Stimulated activated CD4-positive, alpha-beta T cell treated with anti-CD3 and anti-CD28 coated beads, Interleukin-12 subunit alpha, Interleukin-12 subunit beta, amount 100 ng/mL, for 24 hours (primary cell): ENCODE results near the gene FAM210B.
"Not testable (repeated sequence)": the region's sequence is repeated elsewhere in the genome, so short reads cannot be mapped to it uniquely, and the experiment has no call there.

ENCODE experiments used
- DNase-seq, 2 experiments: peaks; one replicate each; pipeline ENCODE4 v3.0.0-alpha.2; 2020; ENCODE audit warnings: low read depth in 2 of 2

The FAM210B gene, protein sequence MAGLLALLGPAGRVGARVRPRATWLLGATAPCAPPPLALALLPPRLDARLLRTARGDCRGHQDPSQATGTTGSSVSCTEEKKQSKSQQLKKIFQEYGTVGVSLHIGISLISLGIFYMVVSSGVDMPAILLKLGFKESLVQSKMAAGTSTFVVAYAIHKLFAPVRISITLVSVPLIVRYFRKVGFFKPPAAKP

DNA sequence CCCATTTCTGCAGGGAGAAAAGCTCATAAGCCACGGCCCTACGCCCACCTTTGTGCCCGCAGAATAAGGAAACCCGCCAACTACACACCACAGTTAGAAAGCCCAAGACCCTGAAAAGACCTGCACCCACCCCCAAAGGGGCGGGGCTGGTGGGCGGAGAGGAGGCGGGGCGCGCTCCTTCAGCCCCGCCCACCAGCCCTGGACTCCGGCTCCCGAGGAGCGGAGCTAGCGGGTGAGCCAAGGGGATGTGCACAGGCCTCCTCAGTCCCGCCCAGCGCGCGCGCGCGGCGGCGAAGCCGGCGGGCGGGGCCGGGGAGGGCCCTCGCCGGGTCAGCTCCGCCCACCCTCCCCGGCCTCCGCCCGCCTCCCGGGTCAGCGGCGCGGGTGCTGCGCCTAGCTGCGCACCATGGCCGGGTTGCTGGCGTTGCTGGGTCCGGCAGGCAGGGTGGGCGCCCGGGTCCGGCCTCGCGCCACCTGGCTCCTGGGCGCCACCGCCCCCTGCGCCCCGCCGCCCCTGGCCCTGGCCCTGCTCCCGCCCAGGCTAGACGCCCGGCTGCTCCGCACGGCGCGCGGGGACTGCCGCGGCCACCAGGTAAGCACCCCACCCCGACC lies at the start of gene FAM210B:
FAM210B (plus strand) TSS at position 375 of the 612 bp plus-strand sequence; CDS start at position 407, 32 bp downstream.
- peak; percentile 69 to 72 for DNase-seq

DNA sequence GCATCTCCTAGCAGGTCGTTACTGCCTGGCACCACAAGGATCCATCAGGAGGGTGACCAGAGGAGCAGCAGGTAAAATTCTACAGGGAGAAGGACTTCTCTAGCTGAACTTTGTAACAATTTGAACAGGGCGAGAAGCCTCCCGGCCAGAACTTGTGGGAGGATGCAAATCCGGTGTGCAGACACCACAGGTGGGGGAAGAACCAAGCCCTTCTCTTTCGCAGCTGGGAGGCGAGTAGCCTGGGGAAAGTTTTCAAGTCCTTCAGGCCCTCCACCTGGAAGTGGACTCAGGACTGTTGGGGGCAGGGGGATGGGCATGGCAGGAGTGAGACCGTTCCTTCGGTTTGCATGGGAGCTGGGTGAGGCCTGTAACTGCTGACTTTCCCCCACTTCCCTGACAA lies 42.7 kb upstream of the FAM210B start:
- DNase-seq = no peak

DNA sequence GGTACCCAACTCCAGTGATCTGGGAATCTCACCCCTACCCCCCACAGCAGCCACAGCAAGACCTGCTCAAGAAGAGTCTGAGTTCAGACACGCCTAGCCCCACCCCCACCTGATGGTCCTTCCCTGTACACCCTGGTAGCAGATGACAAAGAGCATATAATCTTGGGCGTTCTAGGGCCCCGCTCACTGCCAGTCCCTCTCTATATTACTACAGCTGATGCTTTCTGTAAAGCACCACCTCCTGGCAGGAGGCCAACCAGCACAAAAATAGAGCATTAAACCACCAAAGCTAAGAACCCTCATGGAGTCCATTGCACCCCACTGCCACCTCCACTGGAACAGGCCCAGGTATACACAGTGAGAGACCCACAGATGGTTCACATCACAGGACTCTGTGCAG lies 42.3 kb upstream of the FAM210B start:
- DNase-seq = no peak

DNA sequence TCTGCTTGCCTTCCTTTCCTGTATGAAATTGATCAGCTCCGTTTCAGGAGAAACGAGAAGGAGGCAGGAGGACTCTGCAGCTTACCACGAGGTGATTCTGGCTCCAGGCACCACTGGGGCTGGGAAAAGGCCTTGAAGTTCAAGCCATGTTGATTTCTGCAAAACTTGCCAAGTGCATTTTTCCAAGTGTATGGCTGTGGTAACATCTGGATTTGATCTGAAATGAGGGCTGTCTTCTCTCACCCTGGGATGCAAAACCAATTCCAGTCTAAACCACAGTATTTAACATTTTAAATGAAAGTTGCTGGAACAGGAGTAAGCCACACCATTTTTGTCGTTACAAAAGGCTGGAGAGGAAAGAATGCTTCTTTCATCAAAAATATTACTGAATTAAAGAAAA lies 36.1 kb upstream of the FAM210B start:
- DNase-seq = no peak

DNA sequence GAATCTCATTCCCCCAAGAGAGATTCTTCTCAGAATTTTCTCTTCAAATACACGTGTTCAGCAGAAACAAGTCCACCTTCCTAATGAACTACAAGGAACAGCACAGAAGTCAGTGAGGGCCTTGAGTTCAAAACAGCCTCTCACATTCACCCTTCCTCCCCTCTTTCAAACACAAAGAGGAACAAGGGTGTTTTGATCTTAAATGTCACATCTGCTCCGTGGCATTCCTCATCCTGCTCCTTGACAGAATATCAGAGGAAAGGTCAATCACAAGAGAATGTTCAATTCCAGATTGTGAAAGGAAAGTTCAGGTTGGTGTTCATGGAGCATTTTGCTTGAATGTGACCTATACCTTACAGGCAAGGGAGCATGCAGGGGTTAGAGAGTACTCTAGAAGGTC lies 35.6 kb upstream of the FAM210B start:
- DNase-seq = no peak

DNA sequence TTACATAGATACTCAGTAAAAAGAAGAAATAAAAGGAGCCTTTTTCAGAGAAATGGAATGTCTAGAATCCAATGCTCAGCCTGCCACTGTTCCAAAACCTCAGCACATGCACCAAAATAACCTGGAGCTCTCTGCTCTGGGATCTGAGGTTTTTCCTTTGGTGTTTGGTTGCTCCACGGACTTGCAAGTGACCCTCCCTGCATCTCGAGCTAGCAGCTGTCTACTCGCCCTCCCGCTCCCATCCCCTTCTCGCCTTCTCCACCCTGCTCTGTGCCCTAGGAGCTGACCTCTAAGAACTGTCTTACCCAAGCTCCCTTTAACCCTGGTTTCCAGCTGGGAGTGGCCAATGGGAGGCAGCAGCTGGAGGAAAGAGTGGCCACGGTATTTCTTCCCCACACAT lies 35.1 kb upstream of the FAM210B start:
- DNase-seq = no peak

DNA sequence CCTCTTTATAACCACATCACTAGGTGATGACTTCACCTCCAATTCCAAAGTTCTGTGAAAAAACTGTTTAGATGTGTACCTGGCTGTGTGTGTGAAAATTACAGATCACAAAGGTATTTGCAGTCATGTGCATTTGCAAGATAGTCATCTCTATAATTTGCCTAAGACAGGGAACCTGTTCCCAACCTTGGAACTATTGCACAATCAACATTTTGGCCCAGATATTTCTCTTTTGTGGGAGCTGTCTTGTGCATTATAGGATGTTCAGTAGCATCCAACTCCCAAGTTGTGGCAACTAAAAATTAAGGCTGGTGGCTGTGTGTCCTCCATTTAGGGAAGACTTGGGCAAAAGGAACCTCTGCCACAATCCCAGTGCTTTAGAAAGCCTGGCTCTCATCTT lies 34.0 kb upstream of the FAM210B start:
- DNase-seq = no peak

DNA sequence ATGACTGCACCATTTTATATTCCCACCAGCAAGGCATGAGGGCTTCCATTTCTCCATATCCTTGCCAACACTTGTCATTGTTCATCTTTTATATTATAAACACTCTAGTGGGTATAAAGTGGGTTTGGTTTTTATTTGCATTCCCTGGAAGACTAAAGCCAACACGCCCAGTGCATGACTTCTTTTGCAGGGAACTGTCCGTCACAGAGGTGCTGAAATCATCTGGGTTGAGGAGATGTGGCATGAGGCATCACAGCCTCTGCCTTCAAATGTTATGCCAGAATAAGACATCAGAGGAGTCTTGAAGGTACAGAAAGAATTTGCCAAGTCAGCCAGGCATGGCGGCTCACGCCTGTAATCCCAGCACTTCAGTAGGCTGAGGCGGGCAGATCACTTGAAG lies 29.9 kb upstream of the FAM210B start:
- DNase-seq = no peak

DNA sequence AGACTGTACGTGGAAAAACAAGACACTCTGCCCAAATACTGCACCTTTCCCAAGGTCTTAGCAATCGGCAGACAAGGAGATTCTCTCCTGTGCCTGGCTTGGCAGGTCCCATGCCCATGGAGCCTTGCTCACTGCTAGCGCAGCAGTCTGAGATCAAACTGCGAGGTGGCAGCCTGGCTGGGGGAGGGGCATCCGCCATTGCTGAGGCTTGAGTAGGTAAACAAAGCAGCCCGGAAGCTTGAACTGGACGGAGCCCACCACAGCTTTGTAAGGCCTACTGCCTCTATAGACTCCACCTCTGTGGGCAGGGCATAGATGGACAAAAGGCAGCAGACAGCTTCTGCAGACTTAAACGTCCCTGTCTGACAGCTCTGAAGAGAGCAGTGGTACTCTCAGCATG lies 22.1 kb upstream of the FAM210B start:
- DNase-seq = not testable (repeated sequence)

DNA sequence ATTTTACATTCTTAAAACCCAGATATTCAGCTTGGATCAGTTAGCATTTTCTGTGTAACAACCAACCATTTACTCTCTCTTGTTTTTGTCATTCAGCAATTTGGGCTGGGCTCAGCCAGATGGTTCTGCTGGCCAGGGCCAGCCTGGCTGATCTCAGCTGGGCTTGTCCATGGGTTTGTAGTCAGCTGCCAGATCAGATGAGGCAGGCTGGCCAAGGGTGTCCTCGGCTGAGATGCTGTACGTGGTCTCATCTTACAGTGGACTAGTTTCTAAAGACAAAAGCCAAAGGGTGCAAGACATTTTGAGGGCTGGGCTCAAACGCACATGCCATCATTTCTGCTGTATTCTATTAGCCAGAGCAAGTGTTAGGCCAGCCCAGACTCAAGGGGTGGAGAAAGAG lies 16.0 kb upstream of the FAM210B start:
- no peak for DNase-seq

DNA sequence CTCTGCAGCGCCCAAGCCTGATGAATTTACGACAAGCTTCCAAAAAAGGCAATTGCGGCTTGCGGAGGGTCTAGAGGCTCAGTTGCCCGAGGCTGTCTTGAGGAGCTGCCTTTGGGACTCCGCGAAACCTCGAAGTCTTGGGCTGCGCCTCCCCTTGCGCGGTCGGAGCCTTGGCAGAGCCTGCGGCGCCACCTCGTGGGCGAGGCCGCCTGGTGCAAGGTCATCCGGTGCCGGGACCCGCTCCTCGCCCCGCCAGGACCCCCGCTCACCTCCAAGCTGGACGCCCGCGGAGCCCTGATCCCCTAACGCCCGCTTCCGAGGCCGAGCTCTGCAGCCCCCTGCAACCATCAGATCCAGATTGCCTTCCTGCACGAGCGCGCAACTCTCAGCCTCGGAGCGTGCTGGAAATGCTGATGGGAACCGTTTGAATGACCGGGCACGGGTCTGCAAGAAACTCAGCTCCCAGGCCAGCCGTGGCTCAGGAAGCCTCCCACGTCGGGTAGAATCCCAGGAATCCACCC lies 14.9 kb upstream of the FAM210B start:
- peak in 1 of 2 experiments; percentile 43 for DNase-seq

DNA sequence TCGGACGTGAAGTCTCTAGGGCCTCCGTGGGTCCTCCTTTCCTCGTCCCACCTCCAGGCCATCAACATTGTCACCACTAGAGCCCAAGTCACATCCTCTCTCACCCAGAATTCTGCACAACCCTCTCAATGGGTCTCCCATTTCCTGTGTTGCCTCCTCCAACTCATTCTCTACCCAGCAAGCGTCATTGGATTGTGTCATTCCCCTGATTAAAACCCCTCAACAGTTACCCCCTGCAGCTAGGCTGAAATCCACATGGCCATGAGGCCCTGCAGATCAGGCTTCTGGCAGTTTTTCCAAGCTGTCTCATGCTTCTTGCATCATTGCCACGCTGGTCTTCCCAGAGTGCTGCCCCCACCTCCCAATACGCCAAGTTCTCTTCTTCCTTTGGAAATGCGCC lies 12.9 kb upstream of the FAM210B start:
- DNase-seq = no peak

DNA sequence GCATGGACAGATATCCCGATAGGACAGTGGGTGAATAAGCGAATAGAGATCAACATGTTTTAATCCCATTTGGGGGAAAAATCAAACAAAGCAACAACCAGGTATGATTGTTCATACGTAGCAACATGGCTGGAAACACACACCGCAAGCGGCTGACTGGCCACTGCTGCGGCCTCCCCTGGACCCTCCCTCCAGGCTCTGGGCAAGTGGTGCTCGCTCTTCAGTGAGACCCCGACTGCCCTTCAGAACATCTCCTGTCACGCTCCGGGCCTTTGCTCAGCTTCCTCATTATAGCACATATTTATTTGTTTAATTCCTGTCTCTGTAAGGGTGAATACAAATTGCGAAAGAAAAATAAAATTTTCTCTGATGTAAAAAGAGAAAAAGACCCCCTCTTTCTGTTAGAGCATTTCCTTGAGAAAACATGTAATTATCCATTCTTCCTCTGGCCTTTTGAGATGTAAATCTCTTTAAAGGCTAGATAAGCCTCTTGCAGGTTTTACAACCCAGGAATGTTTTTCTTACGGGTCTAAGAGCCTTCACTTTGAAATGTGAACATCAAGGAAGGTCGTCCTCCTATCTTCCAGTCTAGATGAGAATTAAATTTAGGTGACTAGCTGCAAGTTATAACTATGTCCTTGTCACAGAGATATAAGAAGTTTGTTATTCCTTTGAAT lies 11.0 kb upstream of the FAM210B start:
- no peak for DNase-seq

DNA sequence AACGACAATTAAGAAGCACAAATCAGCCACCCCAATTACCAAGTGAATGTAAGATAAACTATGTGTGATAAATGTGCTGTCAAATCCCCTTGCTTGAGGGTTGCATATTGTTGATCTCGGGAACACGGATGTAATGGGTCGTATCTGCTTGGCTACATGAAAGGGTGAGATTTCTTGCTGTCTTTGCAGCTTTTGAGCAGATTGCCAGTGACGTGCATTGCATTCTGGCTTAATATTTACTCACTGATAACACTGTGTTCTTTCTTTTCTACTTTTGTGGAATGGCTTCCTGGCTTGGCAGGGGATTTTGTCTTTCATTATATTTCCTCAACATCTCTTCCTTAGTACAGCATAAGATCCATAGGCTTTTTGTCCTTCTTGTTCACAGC lies 10.5 kb upstream of the FAM210B start:
- DNase-seq = no peak

DNA sequence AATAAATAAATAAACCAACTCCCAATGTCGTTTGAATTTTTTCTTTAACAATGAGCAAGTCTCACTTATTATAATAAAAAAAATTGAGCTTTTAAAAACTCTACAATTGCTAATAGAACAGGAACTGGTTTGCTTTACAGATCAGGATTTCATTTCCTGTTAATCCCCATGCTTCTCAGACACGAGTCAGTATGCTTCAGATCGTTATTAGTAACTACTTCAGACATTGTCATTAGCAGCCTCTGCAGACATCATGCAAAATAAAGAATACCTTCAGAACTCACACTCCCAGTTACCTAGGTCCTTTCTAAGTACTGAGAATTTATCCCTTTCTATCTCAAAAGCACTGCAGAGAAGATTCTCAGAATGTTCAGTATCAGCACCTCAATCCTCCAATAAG lies 10.0 kb upstream of the FAM210B start:
- DNase-seq = no peak

DNA sequence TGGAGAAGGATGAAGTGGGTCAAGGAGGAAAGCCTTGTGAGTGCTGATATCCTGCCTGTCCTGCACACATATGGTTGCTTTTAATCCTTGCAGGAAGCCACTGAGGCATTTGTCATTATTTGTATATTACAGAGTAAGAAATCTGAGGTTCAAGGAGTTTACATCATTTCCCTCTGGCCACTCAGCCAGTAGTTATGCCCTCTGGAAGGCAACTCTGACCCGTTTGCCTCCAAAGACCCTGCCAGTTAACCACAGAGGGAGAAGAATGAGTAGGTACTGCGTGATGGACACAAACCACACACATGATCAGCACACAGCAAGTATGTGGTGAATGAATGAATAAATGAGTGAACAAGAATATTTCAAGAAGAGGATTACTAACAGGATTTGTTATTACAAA lies 7.9 kb upstream of the FAM210B start:
- no peak for DNase-seq

DNA sequence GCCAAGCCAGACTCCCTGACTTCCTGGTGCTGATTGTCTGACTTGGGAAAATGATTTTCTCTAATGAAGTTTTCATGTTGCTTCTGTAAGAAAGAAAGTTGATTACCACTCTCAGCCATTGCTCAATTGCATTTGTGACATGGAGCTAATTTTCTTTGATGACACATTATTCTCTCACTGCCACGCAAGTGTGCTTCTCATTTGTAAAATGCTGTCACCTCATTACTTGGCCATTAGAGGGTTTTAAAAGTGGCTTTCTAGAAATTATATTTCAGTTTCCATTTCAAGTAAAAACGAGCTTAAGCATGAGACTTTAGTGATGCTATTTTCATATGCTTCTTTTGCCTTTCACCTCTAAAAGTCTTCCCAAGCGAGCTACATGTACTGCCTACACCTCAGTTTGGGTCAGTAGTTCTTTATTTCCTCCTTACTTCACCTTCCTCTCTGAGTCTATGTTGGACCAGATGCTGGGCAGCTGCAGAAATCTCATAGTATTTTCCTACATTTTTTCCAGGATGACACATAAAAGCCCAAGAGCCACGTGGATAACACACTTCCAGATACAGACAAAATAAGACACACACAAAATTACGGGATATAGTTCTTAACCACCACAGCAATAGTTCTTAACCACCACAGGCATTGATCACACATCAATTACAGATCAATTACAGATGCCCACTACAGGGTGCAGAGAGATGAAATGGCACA lies 6.3 kb upstream of the FAM210B start:
- no peak for DNase-seq

DNA sequence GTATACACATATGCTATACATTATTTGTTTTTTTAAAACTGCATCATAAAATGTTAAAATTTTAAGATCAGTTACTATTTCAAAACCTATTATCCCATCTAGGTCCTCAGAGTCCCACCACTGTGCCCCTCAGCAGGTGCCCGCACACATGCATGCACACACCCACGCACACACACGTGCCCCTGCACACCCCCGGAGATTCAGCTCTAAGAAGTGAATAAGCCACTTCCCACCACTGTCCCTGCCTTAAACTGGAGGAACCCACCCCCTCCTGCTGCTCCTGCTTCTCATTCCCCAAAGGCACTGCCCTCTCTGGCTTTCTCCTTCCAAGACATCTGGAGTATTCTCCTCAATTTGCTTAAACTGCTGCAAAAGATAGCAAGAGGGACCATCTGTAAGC lies 5.4 kb upstream of the FAM210B start:
- no peak for DNase-seq

DNA sequence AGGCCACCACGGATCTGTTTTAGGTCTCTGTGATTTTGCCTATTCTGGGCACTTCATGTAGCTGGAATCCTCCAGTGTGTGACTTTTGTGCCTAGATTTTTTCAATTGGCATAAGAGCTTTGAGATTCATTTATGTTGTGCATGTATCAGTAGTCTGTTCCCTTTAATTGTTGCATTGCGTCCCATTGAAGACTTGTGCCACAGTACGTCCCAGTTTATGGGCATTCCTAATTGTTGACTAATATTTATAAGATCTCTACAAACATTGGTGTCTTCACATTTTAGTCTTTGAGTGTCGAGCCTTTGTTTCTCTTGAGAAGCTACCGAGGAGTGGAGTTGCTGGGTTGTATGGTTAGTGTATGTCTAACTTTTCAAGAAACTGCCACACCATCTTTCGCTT lies 704 bp upstream of the FAM210B start:
- DNase-seq = no peak

DNA sequence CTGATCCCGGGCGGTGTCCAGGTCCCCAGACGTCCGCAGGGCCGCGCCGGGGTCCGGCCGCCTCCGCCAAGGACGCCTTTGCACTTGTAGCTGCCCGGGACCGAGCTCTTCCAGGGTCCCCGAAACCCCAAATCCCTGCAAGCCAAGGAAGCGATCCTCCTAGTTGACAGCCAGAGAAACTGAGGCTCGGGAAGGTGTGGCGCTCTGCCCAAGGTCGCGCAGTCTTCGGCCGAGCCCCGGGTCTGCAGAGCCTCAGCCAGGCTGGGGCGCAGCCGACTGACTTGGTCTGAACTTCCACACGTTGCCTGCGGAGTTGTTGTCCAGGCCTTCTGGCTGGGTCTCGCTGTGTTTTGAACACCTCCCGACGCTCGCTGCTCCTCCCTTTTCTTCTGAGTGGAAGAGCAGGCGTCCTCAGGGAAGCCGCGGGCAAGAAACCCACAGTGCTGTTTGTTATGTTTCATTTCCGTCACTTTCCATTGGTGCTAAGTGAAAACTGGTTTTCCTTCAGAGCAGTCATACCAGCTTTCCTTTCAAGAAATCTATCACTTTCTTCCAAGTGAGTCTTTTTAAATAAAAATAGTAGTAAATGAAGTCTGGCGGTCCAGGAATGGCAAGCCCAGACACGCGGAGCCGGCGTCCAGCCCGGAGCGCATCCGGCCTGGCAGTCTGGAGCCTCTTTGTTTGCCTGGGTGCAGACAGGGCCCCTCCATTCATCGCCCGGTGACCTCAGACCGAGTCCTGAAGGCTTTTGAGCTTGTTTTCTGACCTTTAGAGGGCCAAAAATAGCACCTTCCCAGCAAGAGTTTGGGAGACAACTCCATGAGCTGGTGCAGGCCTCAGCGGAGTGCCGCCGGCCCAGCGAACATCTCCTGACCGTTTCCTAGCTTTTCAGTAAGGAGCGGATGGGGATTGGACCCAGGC lies 698 bp downstream of the FAM210B start:
- peak in 1 of 2 experiments; percentile 1 for DNase-seq

DNA sequence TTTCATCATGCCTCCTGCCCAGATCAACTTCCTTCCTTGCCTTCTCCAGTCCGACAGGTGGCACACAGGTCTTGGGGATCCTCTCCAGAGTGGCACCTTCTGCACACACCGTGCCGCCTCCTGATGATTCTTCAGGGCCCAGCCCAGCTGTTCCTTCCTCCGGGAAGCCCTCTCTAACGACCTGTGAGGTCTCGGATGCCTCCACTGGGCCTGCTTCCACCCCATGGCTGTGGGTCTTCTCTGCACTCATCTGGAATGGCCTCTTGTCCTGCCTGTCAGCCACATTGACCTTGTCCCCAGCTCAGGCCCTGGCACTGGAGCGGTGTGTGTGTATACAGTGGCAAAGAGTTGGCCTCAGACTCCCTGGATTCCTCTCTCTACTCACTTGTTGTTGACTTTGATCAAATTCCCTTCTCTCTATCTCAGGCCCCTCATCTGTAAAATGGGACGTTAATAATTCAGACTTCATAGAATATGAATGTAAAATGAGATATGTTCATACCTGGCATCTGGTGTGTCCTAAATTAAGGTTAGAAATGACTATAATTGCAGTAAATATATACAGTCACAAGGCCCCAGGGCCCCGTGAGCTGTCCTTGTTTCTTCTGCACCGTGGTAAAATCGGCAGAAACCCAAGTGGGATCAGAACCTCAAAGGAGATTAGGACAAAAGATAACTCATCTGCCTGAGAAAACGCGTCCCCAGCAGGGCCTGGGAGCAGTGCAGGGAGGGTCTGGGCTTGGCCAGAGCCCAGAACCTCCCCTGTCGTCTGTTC lies 1.5 kb downstream of the FAM210B start:
- DNase-seq = no peak
